Measurements from ENCODE around the gene GTF2I. TPM values are rescaled to one million over a fixed set of nuclear protein-coding genes. Genes with fewer than 3 reads are reported as not detected.

The GTF2I gene
- 100 to 1,000 TPM; 170 to 184 TPM for total RNA-seq

- Mint-ChIP-seq H3K4me1 (peaks cover 41% of the 10 kb centered on the region), H3K9me3 (no peaks in the 10 kb centered on the region), H3K36me3 (peaks cover 5% of the 10 kb centered on the region), H3K27ac (peak within 1 kb of the TSS; percentile 93), H3K27me3 (no peaks in the 10 kb centered on the region), H3K4me3 (peak within 1 kb of the TSS; percentile 91)
- DNase-seq (peak; percentile 82), ATAC-seq (ENCODE audit: low read depth) (peak; percentile 28)
- POLR2A ChIA-PET: interaction anchor here (0.6 to 1.6 kb wide), 8 partner anchors 11 to 1660 kb away, joined by 3 to 6 read pairs (median 4); no protein-coding TSS in a partner anchor
Observed at GRCh38 chr7:74657692-74658177, at the start of gene GTF2I. GTF2I (plus strand) TSS chr7:74657718; CDS start chr7:74689129, 31,411 bp downstream.

GRCh38 chr7:74612015-74612829 lies 45.3 kb upstream of the GTF2I start:
- Mint-ChIP-seq H3K4me3 (no peak overlapping the region), H3K27ac (no peak overlapping the region), H3K9me3 (no peaks in the 10 kb centered on the region), H3K27me3 (peaks cover 2% of the 10 kb centered on the region), H3K4me1 (peaks cover 5% of the 10 kb centered on the region), H3K36me3 (no peaks in the 10 kb centered on the region)
- ATAC-seq (ENCODE audit: low read depth) (no peak), DNase-seq (no peak)
- POLR2A ChIA-PET: no interaction called here

GRCh38 chr7:74615933-74616780 lies 41.4 kb upstream of the GTF2I start:
- Mint-ChIP-seq H3K4me3 (peak overlapping the region; percentile 21), H3K4me1 (peaks cover 8% of the 10 kb centered on the region), H3K36me3 (no peaks in the 10 kb centered on the region), H3K9me3 (no peaks in the 10 kb centered on the region), H3K27me3 (no peaks in the 10 kb centered on the region), H3K27ac (peak overlapping the region; percentile 4)
- POLR2A ChIA-PET: interaction anchor here (0.7 kb wide), 1 partner anchor 41 kb away, joined by 7 read pairs; no protein-coding TSS in a partner anchor
- ATAC-seq (ENCODE audit: low read depth) (peak; percentile 28), DNase-seq (no peak)

DNA sequence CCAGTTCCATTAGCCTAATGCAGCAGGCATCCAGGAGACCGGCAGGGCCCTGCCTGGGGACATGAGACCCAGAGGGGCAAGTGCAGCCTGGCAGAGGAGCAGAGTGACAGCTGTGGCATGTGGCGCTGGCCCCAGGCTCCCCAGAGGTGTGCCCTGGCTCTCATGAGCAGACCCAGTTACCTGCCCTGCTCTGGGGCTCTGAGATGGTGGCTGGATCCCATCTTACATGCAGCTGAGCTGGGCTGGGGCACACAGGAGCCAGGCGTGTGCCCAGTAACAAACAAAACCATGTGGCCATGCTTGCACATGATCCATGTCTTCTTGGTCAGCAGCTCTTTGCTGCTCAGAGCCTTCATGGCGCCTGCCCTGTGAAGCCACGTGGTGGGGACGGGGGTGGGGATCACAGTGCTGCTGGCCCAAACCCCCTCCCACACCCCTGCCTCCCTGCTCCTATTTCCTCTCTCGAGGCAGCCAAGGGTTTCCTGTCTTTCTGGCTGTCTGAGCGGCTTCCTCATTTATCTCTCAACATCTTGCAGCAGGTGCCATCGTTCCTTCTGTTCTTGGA lies 40.3 kb upstream of the GTF2I start:
- Mint-ChIP-seq H3K9me3 (no peaks in the 10 kb centered on the region), H3K4me1 (peaks cover 8% of the 10 kb centered on the region), H3K4me3 (peak overlapping the region; percentile 44), H3K27ac (peak overlapping the region; percentile 77), H3K36me3 (no peaks in the 10 kb centered on the region), H3K27me3 (no peaks in the 10 kb centered on the region)
- ATAC-seq (ENCODE audit: low read depth): peak; percentile 46
- peak; percentile 37 for DNase-seq
- POLR2A ChIA-PET: no interaction called here

GRCh38 chr7:74619235-74619860 lies 38.2 kb upstream of the GTF2I start:
- Mint-ChIP-seq H3K9me3 (no peaks in the 10 kb centered on the region), H3K27ac (no peak overlapping the region), H3K27me3 (no peaks in the 10 kb centered on the region), H3K4me1 (peaks cover 8% of the 10 kb centered on the region), H3K36me3 (no peaks in the 10 kb centered on the region), H3K4me3 (no peak overlapping the region)
- ATAC-seq (ENCODE audit: low read depth) (no peak), DNase-seq (no peak)
- POLR2A ChIA-PET: interaction anchor here (0.6 kb wide), 1 partner anchor 35 kb away, joined by 3 read pairs; no protein-coding TSS in a partner anchor

DNA sequence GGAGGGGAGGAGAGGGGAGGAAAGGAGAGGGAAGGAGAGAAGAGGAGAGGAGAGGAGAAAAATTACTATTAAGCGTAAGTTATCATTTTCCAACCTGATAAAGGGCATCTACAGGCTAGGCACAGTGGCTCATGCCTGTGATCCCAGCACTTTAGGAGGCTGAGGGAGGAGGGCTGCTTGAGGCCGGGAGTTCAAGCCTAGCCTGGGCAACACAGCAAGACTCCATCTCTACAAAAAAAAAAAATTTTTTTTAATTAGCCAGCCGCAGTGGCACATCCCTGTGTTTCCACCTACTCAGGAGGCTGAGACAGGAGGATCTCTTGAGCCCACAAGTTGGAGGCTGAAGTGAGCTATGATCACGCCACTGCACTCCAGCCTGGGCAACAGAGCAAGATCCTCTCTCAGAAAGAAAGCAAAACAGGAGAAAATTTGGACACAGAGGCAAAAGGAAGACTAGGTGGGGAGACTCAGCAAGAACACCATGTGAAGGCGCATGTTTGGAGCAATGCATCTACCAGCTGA lies 35.2 kb upstream of the GTF2I start:
- no peak for ATAC-seq (ENCODE audit: low read depth)
- Mint-ChIP-seq H3K9me3 (no peaks in the 10 kb centered on the region), H3K4me1 (peaks cover 6% of the 10 kb centered on the region), H3K27ac (no peak overlapping the region), H3K27me3 (no peaks in the 10 kb centered on the region), H3K36me3 (no peaks in the 10 kb centered on the region), H3K4me3 (no peak overlapping the region)
- no peak for DNase-seq
- POLR2A ChIA-PET: interaction anchor here (0.7 kb wide), 1 partner anchor 28 kb away, joined by 3 read pairs; no protein-coding TSS in a partner anchor

DNA sequence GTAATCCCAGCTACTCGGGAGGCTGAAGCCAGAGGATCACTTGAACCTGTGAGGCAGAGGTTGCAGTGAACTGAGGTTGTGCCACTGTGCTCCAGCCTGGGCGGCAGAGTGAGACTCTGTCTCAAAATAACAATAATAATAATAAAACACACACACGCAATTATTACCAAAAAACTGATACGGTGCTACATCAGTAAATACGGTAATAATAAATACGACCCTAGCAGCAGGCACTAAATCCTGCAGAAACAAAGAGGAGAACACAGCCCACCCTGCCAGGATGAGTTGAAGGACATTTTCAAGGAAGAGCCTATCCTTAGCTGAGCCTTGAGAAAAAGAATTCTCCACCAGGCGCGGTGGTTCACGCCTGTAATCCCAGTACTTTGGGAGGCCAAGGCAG lies 34.4 kb upstream of the GTF2I start:
- H3K4me1 Mint-ChIP-seq: peaks cover 2% of the 10 kb centered on the region

GRCh38 chr7:74625446-74625845 lies 32.1 kb upstream of the GTF2I start:
- H3K27me3 Mint-ChIP-seq: no peaks in the 10 kb centered on the region
- no peak for ATAC-seq (ENCODE audit: low read depth)
- DNase-seq: no peak
- H3K4me3 Mint-ChIP-seq: no peak overlapping the region
- POLR2A ChIA-PET: no interaction called here
- peaks cover 2% of the 10 kb centered on the region for H3K4me1 Mint-ChIP-seq
- H3K36me3 Mint-ChIP-seq: no peaks in the 10 kb centered on the region
- H3K9me3 Mint-ChIP-seq: no peaks in the 10 kb centered on the region
- no peak overlapping the region for H3K27ac Mint-ChIP-seq

More for the DNA sequence above, 34.4 kb upstream of the GTF2I start:
- no peak for ATAC-seq (ENCODE audit: low read depth)
- Mint-ChIP-seq H3K36me3 (no peaks in the 10 kb centered on the region), H3K27me3 (no peaks in the 10 kb centered on the region), H3K9me3 (no peaks in the 10 kb centered on the region), H3K27ac (no peak overlapping the region), H3K4me3 (no peak overlapping the region)
- POLR2A ChIA-PET: no interaction called here
- no peak for DNase-seq

GRCh38 chr7:74627661-74628411 lies 29.7 kb upstream of the GTF2I start:
- DNase-seq: no peak
- Mint-ChIP-seq H3K36me3 (no peaks in the 10 kb centered on the region), H3K4me1 (peaks cover 2% of the 10 kb centered on the region), H3K27ac (no peak overlapping the region), H3K4me3 (no peak overlapping the region), H3K9me3 (no peaks in the 10 kb centered on the region), H3K27me3 (no peaks in the 10 kb centered on the region)
- no peak for ATAC-seq (ENCODE audit: low read depth)
- POLR2A ChIA-PET: interaction anchor here (0.6 kb wide), 1 partner anchor 7 kb away, joined by 4 read pairs; no protein-coding TSS in a partner anchor

- no peak overlapping the region for H3K27ac Mint-ChIP-seq
- H3K9me3 Mint-ChIP-seq: no peaks in the 10 kb centered on the region
- POLR2A ChIA-PET: no interaction called here
- no peaks in the 10 kb centered on the region for H3K36me3 Mint-ChIP-seq
- DNase-seq (no peak), ATAC-seq (ENCODE audit: low read depth) (no peak)
- H3K4me3 Mint-ChIP-seq: no peak overlapping the region
- no peaks in the 10 kb centered on the region for H3K27me3 Mint-ChIP-seq
- no peaks in the 10 kb centered on the region for H3K4me1 Mint-ChIP-seq
Observed at GRCh38 chr7:74632505-74632904, 25.0 kb upstream of the GTF2I start.

DNA sequence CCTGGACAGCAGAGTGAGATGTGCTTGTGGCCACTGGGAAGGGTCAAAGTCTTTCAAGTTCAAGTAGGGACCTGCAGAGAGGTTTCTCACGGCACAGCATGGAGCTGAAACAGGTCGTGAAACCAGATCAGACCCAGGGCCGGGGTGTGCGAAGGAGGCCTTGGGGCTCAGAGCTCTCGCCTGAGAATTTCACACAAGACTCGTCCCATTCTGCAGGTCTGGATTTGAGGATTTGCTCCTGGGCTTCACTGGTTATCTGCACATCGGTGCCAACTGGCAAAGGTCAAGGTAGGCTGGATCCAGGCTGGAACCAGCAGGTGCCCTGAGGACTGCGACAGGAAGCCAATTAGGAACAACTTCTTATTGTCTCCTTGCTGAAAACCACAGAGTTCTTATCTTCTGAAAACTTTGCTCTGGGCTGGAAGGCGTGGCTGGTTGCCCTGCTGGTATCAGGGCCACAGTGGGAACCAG lies 24.0 kb upstream of the GTF2I start:
- POLR2A ChIA-PET: no interaction called here
- Mint-ChIP-seq H3K36me3 (no peaks in the 10 kb centered on the region), H3K27ac (no peak overlapping the region), H3K4me3 (no peak overlapping the region), H3K9me3 (no peaks in the 10 kb centered on the region), H3K27me3 (no peaks in the 10 kb centered on the region), H3K4me1 (no peaks in the 10 kb centered on the region)
- DNase-seq (no peak), ATAC-seq (ENCODE audit: low read depth) (no peak)

- no peak for ATAC-seq (ENCODE audit: low read depth)
- Mint-ChIP-seq H3K27ac (no peak overlapping the region), H3K4me3 (no peak overlapping the region), H3K4me1 (no peaks in the 10 kb centered on the region), H3K9me3 (no peaks in the 10 kb centered on the region), H3K27me3 (no peaks in the 10 kb centered on the region), H3K36me3 (no peaks in the 10 kb centered on the region)
- POLR2A ChIA-PET: no interaction called here
- no peak for DNase-seq
Observed at GRCh38 chr7:74637745-74638144, 19.8 kb upstream of the GTF2I start.

All from activated naive CD8-positive, alpha-beta T cell treated with anti-CD3 and anti-CD28 coated beads, Interleukin-2, amount 10 ng/mL, durations not matched to agents 7 days and 5 days (primary cell).